ENCODE results near the gene TMTC1. TPM values are rescaled to one million over a fixed set of nuclear protein-coding genes. Genes with fewer than 3 reads are reported as not detected.

Gene TMTC1
- total and polyA plus RNA-seq, 2 donors (not counting 1 experiment from before 2014, with no cell fraction given), result not detected

- ATAC-seq (ENCODE audit: low read depth) (no peak), DNase-seq (no peak)
- no peak for TF ChIP-seq EZH2 (IDR thresholded peaks at IDR 0.05; ENCODE audit: borderline replicate concordance, insufficient read depth, low read depth, low read length, poor library complexity, severe bottlenecking)
- no peak for TF ChIP-seq CTCF (IDR thresholded peaks at IDR 0.05)
- Histone ChIP-seq H3K9ac (ENCODE audit: low read length) (no peak overlapping the region), H3K27me3 (replicated peaks in 1 of 4; ENCODE audit: control extremely low read depth in 1 of 4, control insufficient read depth in 3 of 4, insufficient read depth in 4 of 4, low read length in 3 of 4) (no peaks in the 10 kb centered on the region), H3K9me3 (ENCODE audit: control extremely low read depth in 1 of 3, control insufficient read depth in 2 of 3, insufficient read depth in 1 of 3, low read length in 2 of 3) (no peaks in the 10 kb centered on the region), H3K4me2 (replicated peaks; ENCODE audit: low read depth, low read length, poor library complexity, severe bottlenecking) (no peak overlapping the region), H3K79me2 (ENCODE audit: control insufficient read depth, insufficient read depth, low read length) (no peaks in the 10 kb centered on the region), H2AFZ (ENCODE audit: insufficient read depth, low read depth, low read length, poor library complexity, severe bottlenecking) (no peak overlapping the region), H3K4me1 (ENCODE audit: control insufficient read depth in 2 of 2, insufficient read depth in 2 of 2, low read length in 2 of 2) (no peaks in the 10 kb centered on the region), H3K27ac (ENCODE audit: low read length in 2 of 2) (no peak overlapping the region), H4K20me1 (ENCODE audit: control insufficient read depth, insufficient read depth, low read length, poor library complexity, severe bottlenecking) (no peaks in the 10 kb centered on the region), H3K36me3 (replicated peaks in 1 of 2; ENCODE audit: control extremely low read depth in 1 of 2, control insufficient read depth in 1 of 2, extremely low read depth in 1 of 2, insufficient read depth in 2 of 2, low read length in 1 of 2) (no peaks in the 10 kb centered on the region), H3K4me3 (ENCODE audit: control extremely low read depth in 1 of 5, extremely low read depth in 1 of 5, insufficient read depth in 1 of 5, low read depth in 2 of 5, low read length in 4 of 5) (no peak overlapping the region)
- Mint-ChIP-seq H3K9me3 (ENCODE audit: insufficient read depth) (no peaks in the 10 kb centered on the region), H3K27me3 (no peaks in the 10 kb centered on the region), H3K4me1 (no peaks in the 10 kb centered on the region), H3K4me3 (no peak overlapping the region), H3K27ac (no peak overlapping the region)
- intact Hi-C loops (cut with micrococcal nuclease), result no loop called here
- CTCF ChIA-PET, result no interaction called here
- POLR2A ChIA-PET, result no interaction called here
- WGBS (ENCODE audit: insufficient coverage), result no CpG with 5 or more reads among the region's 2 CpGs
Observed at GRCh38 chr12:29614694-29615325, 168.9 kb downstream of the TMTC1 start.

GRCh38 chr12:29612912-29613311, 170.8 kb downstream of the TMTC1 start:
- Histone ChIP-seq H3K9me3 (ENCODE audit: control extremely low read depth in 1 of 3, control insufficient read depth in 2 of 3, insufficient read depth in 1 of 3, low read length in 2 of 3) (no peaks in the 10 kb centered on the region), H4K20me1 (ENCODE audit: control insufficient read depth, insufficient read depth, low read length, poor library complexity, severe bottlenecking) (no peaks in the 10 kb centered on the region), H3K27me3 (replicated peaks in 1 of 4; ENCODE audit: control extremely low read depth in 1 of 4, control insufficient read depth in 3 of 4, insufficient read depth in 4 of 4, low read length in 3 of 4) (no peaks in the 10 kb centered on the region), H3K36me3 (replicated peaks in 1 of 2; ENCODE audit: control extremely low read depth in 1 of 2, control insufficient read depth in 1 of 2, extremely low read depth in 1 of 2, insufficient read depth in 2 of 2, low read length in 1 of 2) (no peaks in the 10 kb centered on the region), H3K4me1 (ENCODE audit: control insufficient read depth in 2 of 2, insufficient read depth in 2 of 2, low read length in 2 of 2) (no peaks in the 10 kb centered on the region), H3K79me2 (ENCODE audit: control insufficient read depth, insufficient read depth, low read length) (no peaks in the 10 kb centered on the region), H3K4me3 (ENCODE audit: control extremely low read depth in 1 of 5, extremely low read depth in 1 of 5, insufficient read depth in 1 of 5, low read depth in 2 of 5, low read length in 4 of 5) (no peak overlapping the region), H3K27ac (ENCODE audit: low read length in 2 of 2) (no peak overlapping the region), H3K9ac (ENCODE audit: low read length) (no peak overlapping the region), H2AFZ (ENCODE audit: insufficient read depth, low read depth, low read length, poor library complexity, severe bottlenecking) (no peak overlapping the region), H3K4me2 (replicated peaks; ENCODE audit: low read depth, low read length, poor library complexity, severe bottlenecking) (no peak overlapping the region)
- ChIA-PET CTCF (no interaction called here), POLR2A (no interaction called here)
- TF ChIP-seq CTCF (IDR thresholded peaks at IDR 0.05), result no peak
- ATAC-seq (ENCODE audit: low read depth), result no peak
- H3K9me3 Mint-ChIP-seq (ENCODE audit: insufficient read depth), result no peaks in the 10 kb centered on the region
- no peak overlapping the region for H3K27ac Mint-ChIP-seq
- no peaks in the 10 kb centered on the region for H3K27me3 Mint-ChIP-seq
- H3K4me3 Mint-ChIP-seq, result no peak overlapping the region
- no peaks in the 10 kb centered on the region for H3K4me1 Mint-ChIP-seq
- intact Hi-C loops (cut with micrococcal nuclease), result no loop called here
- DNase-seq, result no peak

All from B cell (primary cell).